ENCODE results near the gene LRRC74B. TPM values are rescaled to one million over a fixed set of nuclear protein-coding genes. Genes with fewer than 3 reads are reported as not detected.

Gene LRRC74B
- total RNA-seq, 4 donors from 2014 or later = not detected

- Histone ChIP-seq H3K4me3 (no peak overlapping the region), H3K27ac (no peak overlapping the region), H3K9me3 (no peaks in the 10 kb centered on the region), H3K4me1 (no peaks in the 10 kb centered on the region), H3K36me3 (no peaks in the 10 kb centered on the region), H3K27me3 (peaks cover 1% of the 10 kb centered on the region)
- 77 to 78% methylated on average over 7 to 9 of the region's 9 CpGs for WGBS, 2 donors (ENCODE audit: low coverage in 1 of 2)
- no peak for TF ChIP-seq CTCF (IDR thresholded peaks at IDR 0.05)
- TF ChIP-seq POLR2A (IDR thresholded peaks at IDR 0.05) = no peak
- TF ChIP-seq POLR2AphosphoS5 (IDR thresholded peaks at IDR 0.05) = no peak
- no peak for TF ChIP-seq EP300 (IDR thresholded peaks at IDR 0.05; ENCODE audit: low read depth)
- in situ Hi-C loops (cut with MboI; ENCODE audit: low pct_ligation_motif_present in 1 of 4, low pct_unique_long_range_greater_than_20kb in 1 of 4, low sequenced_read_pairs in 3 of 4) = loop anchor here in 1 of 4 donors (25.0 kb wide), 1 partner anchor 89 kb away; the partner anchor contains the start of gene AIFM3
- no peak for DNase-seq
- intact Hi-C loops (cut with DNase I; ENCODE audit: low total_unique reads) = no loop called here
These were observed 5.5 kb downstream of the LRRC74B start for GRCh38 chr22:21051145-21051830.

- in situ Hi-C loops (cut with MboI; ENCODE audit: low pct_ligation_motif_present in 1 of 4, low pct_unique_long_range_greater_than_20kb in 1 of 4, low sequenced_read_pairs in 3 of 4) = loop anchor here in 1 of 4 donors (25.0 kb wide), 1 partner anchor 90 kb away; the partner anchor contains the start of gene AIFM3
- Histone ChIP-seq H3K27me3 (peaks cover 3% of the 10 kb centered on the region), H3K9me3 (no peaks in the 10 kb centered on the region), H3K4me1 (no peaks in the 10 kb centered on the region), H3K27ac (no peak overlapping the region), H3K36me3 (no peaks in the 10 kb centered on the region), H3K4me3 (no peak overlapping the region)
- no peak for TF ChIP-seq EP300 (IDR thresholded peaks at IDR 0.05; ENCODE audit: low read depth)
- no peak for TF ChIP-seq POLR2A (IDR thresholded peaks at IDR 0.05)
- no peak for TF ChIP-seq POLR2AphosphoS5 (IDR thresholded peaks at IDR 0.05)
- TF ChIP-seq CTCF (IDR thresholded peaks at IDR 0.05) = no peak
- intact Hi-C loops (cut with DNase I; ENCODE audit: low total_unique reads) = no loop called here
- no peak for DNase-seq
- WGBS, 2 donors (ENCODE audit: low coverage in 1 of 2) = 66% methylated on average over 8 of the region's 8 CpGs; no CpG with 5 or more reads in 1 of the 2 donors
These were observed 6.2 kb downstream of the LRRC74B start for GRCh38 chr22:21051831-21052400.

- in situ Hi-C loops (cut with MboI; ENCODE audit: low pct_ligation_motif_present in 1 of 4, low pct_unique_long_range_greater_than_20kb in 1 of 4, low sequenced_read_pairs in 3 of 4) = loop anchor here in 1 of 4 donors (25.0 kb wide), 1 partner anchor 91 kb away; the partner anchor contains the start of gene AIFM3
- TF ChIP-seq CTCF (IDR thresholded peaks at IDR 0.05) = no peak
- no peak for TF ChIP-seq POLR2AphosphoS5 (IDR thresholded peaks at IDR 0.05)
- no peak for TF ChIP-seq EP300 (IDR thresholded peaks at IDR 0.05; ENCODE audit: low read depth)
- TF ChIP-seq POLR2A (IDR thresholded peaks at IDR 0.05) = no peak
- 60% methylated on average over 7 of the region's 8 CpGs; no CpG with 5 or more reads in 1 of the 2 donors for WGBS, 2 donors (ENCODE audit: low coverage in 1 of 2)
These were observed 7.1 kb downstream of the LRRC74B start for GRCh38 chr22:21052715-21053459.

More at GRCh38 chr22:21052715-21053459, 7.1 kb downstream of the LRRC74B start:
- no peak overlapping the region for H3K4me3 ChIP-seq
- no peaks in the 10 kb centered on the region for H3K9me3 ChIP-seq
- no peaks in the 10 kb centered on the region for H3K36me3 ChIP-seq
- no peak overlapping the region for H3K27ac ChIP-seq
- peaks cover 5% of the 10 kb centered on the region for H3K27me3 ChIP-seq
- intact Hi-C loops (cut with DNase I; ENCODE audit: low total_unique reads) = no loop called here
- DNase-seq = no peak
- no peaks in the 10 kb centered on the region for H3K4me1 ChIP-seq

All from transverse colon (tissue), 4 donors.